ENCODE measurements around the gene SSBP3. TPM values are rescaled to one million over a fixed set of nuclear protein-coding genes. Genes with fewer than 3 reads are reported as not detected.

The SSBP3 gene
- total and polyA plus RNA-seq, 9 of the 15 experiments (the other 6 are each of a cell fraction or from before 2014, with no cell fraction given): 8.7 to 108 (median 33.8) TPM

- H4K20me1 ChIP-seq (replicated peaks; ENCODE audit: control insufficient read depth, insufficient read depth, low read length): peaks cover 11% of the 10 kb centered on the region
- FAIRE-seq (peak; percentile 97), DNase-seq (ENCODE audit: extremely low read depth in 1 of 4, low spot score in 3 of 4) (peak; percentile 54 to 89 (median 64)), ATAC-seq (peak; percentile 25)
- peaks cover 9% of the 10 kb centered on the region for H3K36me3 ChIP-seq (ENCODE audit: control insufficient read depth, insufficient read depth, low read length)
- POLR2A ChIA-PET: interaction anchor here (0.6 to 2.3 kb wide), 16 partner anchors 8 to 626 kb away, joined by 3 to 24 read pairs (median 4); partner anchors contain the start of genes CYB5RL and MRPL37
- intact Hi-C loops (cut with micrococcal nuclease): loop anchor here (2.0 kb wide), 1 partner anchor 98 kb away; no protein-coding TSS in a partner anchor
- no peaks in the 10 kb centered on the region for H3K9me3 ChIP-seq (replicated peaks; ENCODE audit: control insufficient read depth, insufficient read depth, low read depth, low read length)
- H3K4me3 ChIP-seq: peak overlapping the region; percentile 9; the same call in 1 of the 2 replicates
- peak overlapping the region; percentile 84 for H2AFZ ChIP-seq (ENCODE audit: low read depth, low read length)
- H3K4me2 ChIP-seq (ENCODE audit: insufficient read depth, low read length): peak overlapping the region; percentile 85
- H3K79me2 ChIP-seq (ENCODE audit: control insufficient read depth, insufficient read depth, low read length): peaks cover 23% of the 10 kb centered on the region
- no peaks in the 10 kb centered on the region for H3K27me3 ChIP-seq (ENCODE audit: control insufficient read depth in 2 of 2, insufficient read depth in 2 of 2, low read length in 2 of 2)
- in situ Hi-C loops (cut with MboI): loop anchor here (5.0 kb wide), 1 partner anchor 79 kb away; no protein-coding TSS in a partner anchor
- 10% methylated on average over 9 of the region's 9 CpGs for WGBS (ENCODE audit: insufficient coverage, low coverage, missing lambda C conversion rate)
- H3K9me1 ChIP-seq (ENCODE audit: control insufficient read depth, insufficient read depth, low read length): no peaks in the 10 kb centered on the region
- H3K27ac ChIP-seq (ENCODE audit: extremely low read depth, low read depth, low read length): peak overlapping the region; percentile 97
- no TSS peak for BruUV-seq (replicated peaks)
- peak overlapping the region; percentile 80 to 84; a peak in 3 of 4 replicates for H3K9ac ChIP-seq (ENCODE audit: insufficient read depth in 1 of 2, low read depth in 2 of 2, low read length in 2 of 2)
- peaks cover 58 to 63% of the 10 kb centered on the region in 2 experiments for H3K4me1 ChIP-seq (replicated peaks in 1 of 2; ENCODE audit: control insufficient read depth in 2 of 2, insufficient read depth in 2 of 2, low read length in 2 of 2)
- CTCF ChIA-PET (ENCODE audit: low intra/inter-chr PET ratio): interaction anchor here (0.6 to 5.0 kb wide), 2 partner anchors 44 to 80 kb away, joined by 4 to 34 read pairs; no protein-coding TSS in a partner anchor
- peak; percentile 45; the same call in 1 of the 2 replicates for TF ChIP-seq GTF2E2 (tag; IDR thresholded peaks at IDR 0.05)
- TF ChIP-seq ZBTB1 (CRISPR knock-in tag; IDR thresholded peaks at IDR 0.05; ENCODE audit: borderline replicate concordance, low read depth): no peak
- TF ChIP-seq HOXB6 (CRISPR knock-in tag; IDR thresholded peaks at IDR 0.05; ENCODE audit: borderline replicate concordance): no peak
- no peak for TF ChIP-seq GTF2B (IDR thresholded peaks at IDR 0.05; ENCODE audit: extremely low read depth, insufficient read length)
- TF ChIP-seq NFE2 (IDR thresholded peaks at IDR 0.05; ENCODE audit: low read depth): peak; percentile 89
- TF ChIP-seq NCOR1 (IDR thresholded peaks at IDR 0.05): peak; percentile 55
- TF ChIP-seq, protein P1, sequence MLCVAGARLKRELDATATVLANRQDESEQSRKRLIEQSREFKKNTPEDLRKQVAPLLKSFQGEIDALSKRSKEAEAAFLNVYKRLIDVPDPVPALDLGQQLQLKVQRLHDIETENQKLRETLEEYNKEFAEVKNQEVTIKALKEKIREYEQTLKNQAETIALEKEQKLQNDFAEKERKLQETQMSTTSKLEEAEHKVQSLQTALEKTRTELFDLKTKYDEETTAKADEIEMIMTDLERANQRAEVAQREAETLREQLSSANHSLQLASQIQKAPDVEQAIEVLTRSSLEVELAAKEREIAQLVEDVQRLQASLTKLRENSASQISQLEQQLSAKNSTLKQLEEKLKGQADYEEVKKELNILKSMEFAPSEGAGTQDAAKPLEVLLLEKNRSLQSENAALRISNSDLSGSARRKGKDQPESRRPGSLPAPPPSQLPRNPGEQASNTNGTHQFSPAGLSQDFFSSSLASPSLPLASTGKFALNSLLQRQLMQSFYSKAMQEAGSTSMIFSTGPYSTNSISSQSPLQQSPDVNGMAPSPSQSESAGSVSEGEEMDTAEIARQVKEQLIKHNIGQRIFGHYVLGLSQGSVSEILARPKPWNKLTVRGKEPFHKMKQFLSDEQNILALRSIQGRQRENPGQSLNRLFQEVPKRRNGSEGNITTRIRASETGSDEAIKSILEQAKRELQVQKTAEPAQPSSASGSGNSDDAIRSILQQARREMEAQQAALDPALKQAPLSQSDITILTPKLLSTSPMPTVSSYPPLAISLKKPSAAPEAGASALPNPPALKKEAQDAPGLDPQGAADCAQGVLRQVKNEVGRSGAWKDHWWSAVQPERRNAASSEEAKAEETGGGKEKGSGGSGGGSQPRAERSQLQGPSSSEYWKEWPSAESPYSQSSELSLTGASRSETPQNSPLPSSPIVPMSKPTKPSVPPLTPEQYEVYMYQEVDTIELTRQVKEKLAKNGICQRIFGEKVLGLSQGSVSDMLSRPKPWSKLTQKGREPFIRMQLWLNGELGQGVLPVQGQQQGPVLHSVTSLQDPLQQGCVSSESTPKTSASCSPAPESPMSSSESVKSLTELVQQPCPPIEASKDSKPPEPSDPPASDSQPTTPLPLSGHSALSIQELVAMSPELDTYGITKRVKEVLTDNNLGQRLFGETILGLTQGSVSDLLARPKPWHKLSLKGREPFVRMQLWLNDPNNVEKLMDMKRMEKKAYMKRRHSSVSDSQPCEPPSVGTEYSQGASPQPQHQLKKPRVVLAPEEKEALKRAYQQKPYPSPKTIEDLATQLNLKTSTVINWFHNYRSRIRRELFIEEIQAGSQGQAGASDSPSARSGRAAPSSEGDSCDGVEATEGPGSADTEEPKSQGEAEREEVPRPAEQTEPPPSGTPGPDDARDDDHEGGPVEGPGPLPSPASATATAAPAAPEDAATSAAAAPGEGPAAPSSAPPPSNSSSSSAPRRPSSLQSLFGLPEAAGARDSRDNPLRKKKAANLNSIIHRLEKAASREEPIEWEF (CRISPR knock-in tag; IDR thresholded peaks at IDR 0.05): 0 out of 2 replicates have a peak, but pooled peaks have one; percentile 36
- TF ChIP-seq ARHGAP35 (IDR thresholded peaks at IDR 0.05; ENCODE audit: partially characterized antibody): no peak
- TF ChIP-seq TAF9B (IDR thresholded peaks at IDR 0.05; ENCODE audit: partially characterized antibody): no peak
- peak; percentile 18; the same call in 1 of the 2 replicates for TF ChIP-seq CXXC5 (CRISPR knock-in tag; IDR thresholded peaks at IDR 0.05)
- TF ChIP-seq NONO (IDR thresholded peaks at IDR 0.05; ENCODE audit: low read depth in 2 of 2, low read length in 1 of 2): no peak
- no peak for TF ChIP-seq U2AF2 (optimal IDR thresholded peaks at IDR 0.05; ENCODE audit: low read depth, low read length)
Observed at GRCh38 chr1:54408147-54409066, 2.2 kb upstream of the SSBP3 start.
